ENCODE data around the gene TOPAZ1. TPM values are rescaled to one million over a fixed set of nuclear protein-coding genes. Genes with fewer than 3 reads are reported as not detected.

The TOPAZ1 gene
- total and polyA plus RNA-seq, 2 of the 13 experiments (the other 11 are each of a cell fraction or from before 2014, with no cell fraction given): not detected

DNA sequence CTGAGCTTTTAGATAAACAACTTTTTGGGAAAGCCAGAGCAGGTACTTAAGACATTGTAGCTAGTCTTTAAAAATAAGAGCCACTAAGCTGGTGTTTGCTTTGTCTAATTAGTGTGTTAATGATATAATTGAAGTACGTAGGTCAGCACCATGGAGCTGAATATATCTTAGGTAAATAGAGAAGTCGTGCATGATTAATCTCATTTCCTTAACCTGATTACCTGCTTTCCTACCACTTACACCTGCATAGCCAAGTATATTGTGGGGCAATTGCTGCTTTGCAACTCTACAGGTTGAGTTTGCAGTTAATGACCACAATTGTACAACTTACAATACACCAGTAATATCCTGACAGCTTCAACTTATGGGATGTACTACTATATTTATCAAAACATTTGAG, 17.6 kb upstream of the TOPAZ1 start:
- DNase-seq (ENCODE audit: low spot score): no peak
- H2AFZ ChIP-seq (ENCODE audit: low read length): no peak overlapping the region
- no TSS peak for BruUV-seq (replicated peaks)
- ChIA-PET CTCF (ENCODE audit: low intra/inter-chr PET ratio, low total read pairs) (no interaction called here), POLR2A (no interaction called here)
- FAIRE-seq: no peak
- no peak overlapping the region for H3K27ac ChIP-seq (ENCODE audit: extremely low read length, insufficient read depth, low read length)
- 12% methylated on average over 2 of the region's 2 CpGs for WGBS (ENCODE audit: low lambda C conversion rate)
- ATAC-seq: no peak
- H3K4me2 ChIP-seq (ENCODE audit: low read depth, low read length): no peak overlapping the region
- no peak overlapping the region for H3K4me3 ChIP-seq (replicated peaks in 1 of 3; ENCODE audit: insufficient read depth in 1 of 3, low read depth in 2 of 3, low read length in 3 of 3)
- peaks cover 0 to 1% of the 10 kb centered on the region in 2 experiments; a peak in 2 of 5 replicates for H3K27me3 ChIP-seq (ENCODE audit: control insufficient read depth in 1 of 2, insufficient read depth in 2 of 2, low read length in 2 of 2)
- no peaks in the 10 kb centered on the region for H3K9me3 ChIP-seq (ENCODE audit: low read length)
- TF ChIP-seq ATF7-NPFF (CRISPR knock-in tag; IDR thresholded peaks at IDR 0.05; ENCODE audit: low read depth) (no peak), PHB2 (IDR thresholded peaks at IDR 0.05; ENCODE audit: partially characterized antibody) (no peak), TMF1 (CRISPR knock-in tag; IDR thresholded peaks at IDR 0.05; ENCODE audit: low read depth) (no peak), MAZ (IDR thresholded peaks at IDR 0.05; ENCODE audit: borderline replicate concordance, low read depth, low read length) (no peak), MAZ (CRISPR knock-in tag; IDR thresholded peaks at IDR 0.05; ENCODE audit: low read depth) (no peak)
- in situ Hi-C loops (cut with HindIII; ENCODE audit: extremely low pct_ligation_motif_present, low pct_unique_long_range_greater_than_20kb) (no loop called here), intact Hi-C loops (cut with micrococcal nuclease; ENCODE audit: unreplicated experiment) (no loop called here)
- no peaks in the 10 kb centered on the region for H3K79me2 ChIP-seq (ENCODE audit: insufficient read depth, low read length)
- H4K20me1 ChIP-seq (ENCODE audit: insufficient read depth, low read length): no peaks in the 10 kb centered on the region
- H3K4me1 ChIP-seq (ENCODE audit: insufficient read depth, low read length): no peaks in the 10 kb centered on the region
- no peaks in the 10 kb centered on the region for H3K36me3 ChIP-seq (replicated peaks in 1 of 2; ENCODE audit: control insufficient read depth in 1 of 2, insufficient read depth in 2 of 2, low read length in 2 of 2)
- H3K9ac ChIP-seq (ENCODE audit: insufficient read depth, low read depth, low read length): no peak overlapping the region

GRCh38 chr3:44226573-44226972, 15.1 kb upstream of the TOPAZ1 start:
- intact Hi-C loops (cut with micrococcal nuclease; ENCODE audit: unreplicated experiment): no loop called here
- ChIA-PET POLR2A (no interaction called here), CTCF (ENCODE audit: low intra/inter-chr PET ratio, low total read pairs) (no interaction called here)
- H3K4me3 ChIP-seq (replicated peaks in 1 of 3; ENCODE audit: insufficient read depth in 1 of 3, low read depth in 2 of 3, low read length in 3 of 3): no peak overlapping the region
- no TSS peak for BruUV-seq (replicated peaks)
- no peak overlapping the region for H3K4me2 ChIP-seq (ENCODE audit: low read depth, low read length)
- H2AFZ ChIP-seq (ENCODE audit: low read length): no peak overlapping the region
- no peak for TF ChIP-seq ETV6 (CRISPR knock-in tag; conservative IDR thresholded peaks at IDR 0.05)
- no peaks in the 10 kb centered on the region for H3K9me3 ChIP-seq (ENCODE audit: low read length)
- no peak overlapping the region for H3K27ac ChIP-seq (ENCODE audit: extremely low read length, insufficient read depth, low read length)
- H3K27me3 ChIP-seq (ENCODE audit: control insufficient read depth in 1 of 2, insufficient read depth in 2 of 2, low read length in 2 of 2): no peaks in the 10 kb centered on the region; a peak in 1 of 5 replicates
- no peaks in the 10 kb centered on the region for H3K4me1 ChIP-seq (ENCODE audit: insufficient read depth, low read length)
- H4K20me1 ChIP-seq (ENCODE audit: insufficient read depth, low read length): no peaks in the 10 kb centered on the region
- FAIRE-seq: no peak
- WGBS (ENCODE audit: low lambda C conversion rate): 6% methylated on average over 1 of the region's 1 CpG
- DNase-seq (ENCODE audit: low spot score): no peak
- in situ Hi-C loops (cut with HindIII; ENCODE audit: extremely low pct_ligation_motif_present, low pct_unique_long_range_greater_than_20kb): no loop called here
- H3K9ac ChIP-seq (ENCODE audit: insufficient read depth, low read depth, low read length): no peak overlapping the region
- no peaks in the 10 kb centered on the region for H3K79me2 ChIP-seq (ENCODE audit: insufficient read depth, low read length)
- ATAC-seq: no peak
- H3K36me3 ChIP-seq (replicated peaks in 1 of 2; ENCODE audit: control insufficient read depth in 1 of 2, insufficient read depth in 2 of 2, low read length in 2 of 2): no peaks in the 10 kb centered on the region

All from HepG2 (cell line).